Loucy (cell line): ENCODE measurements around the gene NRIP2.

ENCODE experiments used
- H2AFZ ChIP-seq: fragments of 200-600 bp; sonication (generic); 2 replicates; pipeline ENCODE4 v1.6.0; 2016; ENCODE audit warnings: antibody characterized with exemption, mild to moderate bottlenecking, low read length, moderate library complexity
- H3F3A ChIP-seq: fragments of 200-600 bp; 2 replicates; pipeline ENCODE4 v1.6.0; 2016; ENCODE audit warnings: antibody characterized with exemption, low read depth, mild to moderate bottlenecking
- H3K27me3 ChIP-seq: fragments of 200-600 bp; sonication (generic); 2 replicates; pipeline ENCODE4 v1.6.1; 2014; ENCODE audit warnings: low read length, mild to moderate bottlenecking; ENCODE audit not compliant: insufficient read depth, poor library complexity, severe bottlenecking
- H3K36me3 ChIP-seq: fragments of 200-600 bp; sonication (generic); 2 replicates; pipeline ENCODE4 v1.6.1; 2016; ENCODE audit warnings: low read length; ENCODE audit not compliant: insufficient read depth
- H3K4me1 ChIP-seq: fragments of 200-600 bp; sonication (generic); 2 replicates; pipeline ENCODE4 v1.5.1; 2014; ENCODE audit warnings: low read length, mild to moderate bottlenecking; ENCODE audit not compliant: insufficient read depth, poor library complexity, severe bottlenecking
- H3K4me2 ChIP-seq: fragments of 200-600 bp; sonication (generic); 2 replicates; pipeline ENCODE4 v1.6.0; 2014; ENCODE audit warnings: antibody characterized with exemption, low read length, low read depth, mild to moderate bottlenecking; ENCODE audit not compliant: poor library complexity, severe bottlenecking
- H3K4me3 ChIP-seq: fragments of 200-600 bp; sonication (generic); 2 replicates; pipeline ENCODE4 v1.5.1; 2014; ENCODE audit warnings: low read length, mild to moderate bottlenecking, mixed read lengths; ENCODE audit not compliant: poor library complexity, severe bottlenecking
- H3K79me2 ChIP-seq: fragments of 200-600 bp; sonication (generic); 2 replicates; pipeline ENCODE4 v1.6.1; 2014; ENCODE audit warnings: low read length; ENCODE audit not compliant: insufficient read depth
- H3K9ac ChIP-seq: fragments of 200-600 bp; sonication (generic); 2 replicates; pipeline ENCODE4 v1.6.0; 2014; ENCODE audit warnings: mild to moderate bottlenecking, low read depth, low read length, moderate library complexity; ENCODE audit not compliant: poor library complexity, severe bottlenecking
- H3K9me2 ChIP-seq: fragments of 200-600 bp; sonication (generic); replicated peaks from 2 replicates; pipeline ENCODE4 v1.6.1; 2016; ENCODE audit warnings: low read depth, low read length, mixed read lengths
- H3K9me3 ChIP-seq: fragments of 200-600 bp; sonication (generic); 2 replicates; pipeline ENCODE4 v1.6.1; 2014; ENCODE audit warnings: mild to moderate bottlenecking, antibody characterized with exemption, low read length, low read depth; ENCODE audit not compliant: insufficient read depth
- H4K20me1 ChIP-seq: fragments of 200-600 bp; sonication (generic); 2 replicates; pipeline ENCODE4 v1.6.0; 2014; ENCODE audit warnings: antibody characterized with exemption, low read length, mild to moderate bottlenecking; ENCODE audit not compliant: insufficient read depth, poor library complexity, severe bottlenecking
- CTCF ChIP-seq: fragments of 200-600 bp; sonication (generic); conservative IDR thresholded peaks from 2 replicates; pipeline ENCODE4 v1.5.1; 2014; ENCODE audit warnings: mild to moderate bottlenecking, antibody characterized with exemption, low read length
- EZH2phosphoT487 ChIP-seq: fragments of 200-600 bp; IDR thresholded peaks from 2 replicates; pipeline ENCODE4 v1.6.1; 2018; ENCODE audit warnings: antibody characterized with exemption, mild to moderate bottlenecking, moderate library complexity, borderline replicate concordance

NRIP2 gene

GRCh38 chr12:2797721-2798418 is 37.0 kb downstream of the NRIP2 start:
- H3K4me3 ChIP-seq = peak overlapping the region; percentile 21
- TF ChIP-seq EZH2phosphoT487 (no peak), CTCF (peak; percentile 55)
- peak overlapping the region; percentile 82 for H3K4me2 ChIP-seq
- peak overlapping the region; percentile 69 for H3K9ac ChIP-seq
- H3K9me2 ChIP-seq = no peaks in the 10 kb centered on the region
- H3K27me3 ChIP-seq = no peaks in the 10 kb centered on the region
- no peaks in the 10 kb centered on the region for H3K9me3 ChIP-seq
- peaks cover 54% of the 10 kb centered on the region; the same call in 1 of the 2 replicates for H3K36me3 ChIP-seq
- no peaks in the 10 kb centered on the region for H3F3A ChIP-seq
- peaks cover 26% of the 10 kb centered on the region for H3K4me1 ChIP-seq
- peaks cover 26% of the 10 kb centered on the region for H4K20me1 ChIP-seq
- H3K79me2 ChIP-seq = peaks cover 35% of the 10 kb centered on the region
- H2AFZ ChIP-seq = no peak overlapping the region

GRCh38 chr12:2796187-2796666 is 38.6 kb downstream of the NRIP2 start:
- H3K79me2 ChIP-seq = peaks cover 35% of the 10 kb centered on the region
- peaks cover 26% of the 10 kb centered on the region for H4K20me1 ChIP-seq
- peak overlapping the region; percentile 86 for H3K4me3 ChIP-seq
- H3F3A ChIP-seq = no peaks in the 10 kb centered on the region
- H2AFZ ChIP-seq = no peak overlapping the region; the same call in 1 of the 2 replicates
- peak overlapping the region; percentile 69 for H3K9ac ChIP-seq
- peak overlapping the region; percentile 82 for H3K4me2 ChIP-seq
- H3K4me1 ChIP-seq = peaks cover 30% of the 10 kb centered on the region
- TF ChIP-seq CTCF (peak; percentile 41), EZH2phosphoT487 (no peak)
- peaks cover 38% of the 10 kb centered on the region; the same call in 1 of the 2 replicates for H3K36me3 ChIP-seq
- H3K9me2 ChIP-seq = no peaks in the 10 kb centered on the region
- no peaks in the 10 kb centered on the region for H3K9me3 ChIP-seq
- H3K27me3 ChIP-seq = no peaks in the 10 kb centered on the region

- no peaks in the 10 kb centered on the region for H3K9me2 ChIP-seq
- peak overlapping the region; percentile 86 for H3K4me3 ChIP-seq
- H3F3A ChIP-seq = no peaks in the 10 kb centered on the region
- H3K27me3 ChIP-seq = no peaks in the 10 kb centered on the region
- H2AFZ ChIP-seq = peak overlapping the region; percentile 70; the same call in 1 of the 2 replicates
- H4K20me1 ChIP-seq = peaks cover 26% of the 10 kb centered on the region
- TF ChIP-seq CTCF = no peak
- no peak for TF ChIP-seq EZH2phosphoT487
- H3K36me3 ChIP-seq = peaks cover 31% of the 10 kb centered on the region; the same call in 1 of the 2 replicates
- H3K9me3 ChIP-seq = no peaks in the 10 kb centered on the region
- H3K4me1 ChIP-seq = peaks cover 30% of the 10 kb centered on the region
- peak overlapping the region; percentile 93 for H3K4me2 ChIP-seq
- H3K9ac ChIP-seq = peak overlapping the region; percentile 80
- H3K79me2 ChIP-seq = peaks cover 32% of the 10 kb centered on the region
Observed at GRCh38 chr12:2795291-2796186, 39.3 kb downstream of the NRIP2 start.
